ENCODE data around the gene NT5C.
"Not testable (repeated sequence)": the region's sequence is repeated elsewhere in the genome, so short reads cannot be mapped to it uniquely, and the experiment has no call there.

NT5C gene

DNA sequence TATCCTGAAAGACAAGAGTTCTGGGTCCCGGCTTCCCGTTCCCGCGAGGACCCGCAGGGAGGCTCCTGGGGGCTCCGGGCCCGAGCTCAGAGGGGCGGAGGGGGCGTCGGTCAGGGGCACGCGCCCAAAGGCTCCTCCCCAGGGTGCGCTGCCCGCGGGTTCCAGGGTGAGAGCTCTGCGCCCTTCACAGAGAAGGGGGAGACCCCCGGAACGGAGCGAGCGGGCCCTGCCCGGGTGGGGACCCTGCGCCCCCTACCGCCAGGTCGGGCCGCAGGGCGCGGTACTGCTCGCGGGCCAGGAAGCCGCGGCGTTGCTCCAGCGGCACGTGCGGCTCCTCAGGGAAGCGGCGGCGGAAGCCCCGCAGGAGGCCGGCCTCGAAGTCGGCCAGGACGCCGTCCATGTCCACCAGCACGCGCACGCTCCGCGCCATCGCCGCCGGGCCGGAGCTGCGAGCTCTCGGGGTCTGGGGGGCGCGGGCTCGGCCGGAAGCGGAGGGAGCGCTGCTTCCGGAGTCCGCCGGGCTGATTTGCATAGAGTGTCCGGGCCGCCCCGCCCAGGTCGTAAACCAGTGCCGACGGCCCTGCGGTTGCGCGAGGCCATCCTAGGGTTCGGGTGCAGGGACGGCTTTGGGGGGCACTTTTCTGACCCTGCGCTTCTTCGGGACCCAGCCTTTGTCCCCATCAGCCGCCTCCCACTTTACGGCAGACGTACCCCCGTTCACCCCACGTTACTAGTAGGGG lies at the start of gene NT5C:
TSS of gene NT5C (minus strand) at position 465 of the 740 bp plus-strand sequence. CDS start at position 430, 35 bp downstream.
- DNase-seq (ENCODE audit: low spot score) = peak; percentile 61

DNA sequence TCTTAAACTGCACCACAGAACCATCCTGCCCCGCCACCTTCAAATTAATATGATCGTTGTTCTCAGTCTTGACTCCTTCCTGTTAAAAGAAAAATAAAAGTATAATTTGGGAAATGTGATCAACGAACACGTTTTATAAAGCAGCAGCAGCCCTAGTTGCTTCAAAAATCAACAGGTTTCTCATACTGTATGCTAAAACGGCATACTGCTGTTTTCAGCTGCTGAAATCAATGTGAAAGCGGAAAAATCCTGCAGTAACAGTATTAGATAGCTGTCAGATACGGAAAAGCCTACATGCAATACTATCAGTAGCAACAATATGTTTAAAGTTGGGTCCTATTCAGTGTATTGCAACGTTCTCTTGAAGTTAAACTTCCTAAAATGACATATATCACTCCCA lies 49.6 kb upstream of the NT5C start:
- DNase-seq (ENCODE audit: low spot score) = no peak

DNA sequence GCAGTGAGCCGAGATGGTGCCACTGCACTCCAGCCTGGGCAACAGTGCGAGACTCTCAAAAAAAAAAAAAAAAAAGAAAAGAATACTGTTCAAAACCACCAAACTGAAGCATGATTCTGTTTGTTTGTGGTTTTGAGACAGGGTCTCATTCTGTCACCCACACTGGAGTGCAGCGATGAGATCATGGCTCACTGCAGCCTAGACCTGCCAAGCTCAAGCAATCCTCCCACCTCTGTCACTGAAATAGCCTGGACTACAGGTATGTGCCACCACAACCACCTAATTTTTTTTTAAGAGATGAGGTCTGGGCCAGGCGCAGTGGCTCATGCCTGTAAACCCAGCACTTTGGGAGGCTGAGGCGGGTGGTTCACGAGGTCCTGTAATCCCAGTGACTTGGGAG lies 46.9 kb upstream of the NT5C start:
- no peak for DNase-seq (ENCODE audit: low spot score)

DNA sequence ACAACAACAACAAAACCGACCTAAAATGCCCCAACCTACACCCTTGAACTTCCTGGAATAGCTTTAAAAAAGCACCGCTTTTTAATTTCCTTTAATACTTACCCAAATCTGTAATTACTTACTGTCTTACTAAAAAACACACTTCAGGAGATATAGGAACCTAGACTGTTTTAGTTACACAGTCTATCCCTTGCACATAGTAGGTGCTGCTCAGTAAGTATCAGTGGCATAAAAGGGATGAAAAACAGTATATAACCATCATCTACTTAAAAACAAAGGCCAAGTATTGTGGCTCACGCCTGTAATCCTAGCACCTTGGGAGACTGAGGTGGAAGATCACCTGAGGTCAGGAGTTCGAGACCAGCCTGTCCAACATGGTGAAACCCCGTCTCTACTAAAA lies 45.1 kb upstream of the NT5C start:
- no peak for DNase-seq (ENCODE audit: low spot score)

DNA sequence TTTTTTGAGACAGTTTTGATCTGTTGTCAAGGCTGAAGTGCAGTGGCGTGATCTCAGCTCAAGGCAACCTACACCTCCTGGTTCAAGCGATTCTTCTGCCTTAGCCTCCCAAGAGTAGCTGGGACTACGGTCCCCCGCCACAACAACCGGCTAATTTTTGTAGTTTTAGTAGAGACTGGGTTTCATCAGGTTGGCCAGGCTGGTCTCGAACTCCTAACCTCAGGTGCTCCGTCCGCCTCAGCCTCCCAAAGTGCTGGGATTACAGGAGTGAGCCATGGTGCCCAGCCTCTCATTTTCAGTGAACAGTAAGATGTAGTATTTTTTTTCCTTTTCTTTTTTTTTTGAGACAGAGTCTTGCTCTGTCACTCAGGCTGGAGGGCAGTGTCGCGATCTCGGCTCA lies 43.5 kb upstream of the NT5C start:
- DNase-seq (ENCODE audit: low spot score) = no peak

DNA sequence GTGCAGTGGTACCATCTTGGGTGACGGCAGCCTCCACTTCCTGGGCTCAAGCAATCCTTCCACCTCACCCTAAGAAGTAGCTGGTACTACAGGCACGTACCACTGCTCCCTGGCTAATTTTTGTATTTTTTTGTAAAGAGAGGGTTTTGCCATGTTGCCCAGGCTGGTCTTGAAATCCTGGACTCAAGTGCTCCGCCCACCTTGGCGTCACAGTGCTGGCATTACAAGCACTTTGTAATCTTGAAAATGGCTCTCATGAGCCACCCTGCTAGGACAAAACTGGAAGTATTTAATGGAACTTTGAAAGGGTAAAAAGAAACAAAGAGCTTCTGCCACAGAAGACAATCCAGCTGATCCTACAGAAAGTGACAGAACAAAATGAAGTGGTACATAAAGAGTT lies 42.0 kb upstream of the NT5C start:
- DNase-seq (ENCODE audit: low spot score) = no peak

DNA sequence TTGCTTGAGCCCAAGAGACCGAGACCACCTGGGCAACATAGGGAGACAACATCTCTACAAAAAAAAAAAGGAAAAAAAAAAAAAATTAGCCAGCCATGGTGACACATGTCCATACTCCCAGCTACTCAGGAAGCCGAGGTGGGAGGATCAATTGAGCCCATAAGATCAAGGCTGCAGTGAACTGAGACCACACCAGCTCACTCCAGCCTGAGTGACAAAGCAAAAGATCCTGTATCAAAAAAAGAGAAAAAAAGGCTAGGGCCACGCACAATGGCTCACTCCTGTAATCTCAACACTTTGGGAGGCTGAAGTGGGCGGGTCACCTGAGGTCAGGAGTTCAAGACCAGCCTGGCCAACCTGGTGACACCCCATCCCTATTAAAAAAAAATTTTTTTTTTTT lies 37.5 kb upstream of the NT5C start:
- DNase-seq (ENCODE audit: low spot score) = no peak

DNA sequence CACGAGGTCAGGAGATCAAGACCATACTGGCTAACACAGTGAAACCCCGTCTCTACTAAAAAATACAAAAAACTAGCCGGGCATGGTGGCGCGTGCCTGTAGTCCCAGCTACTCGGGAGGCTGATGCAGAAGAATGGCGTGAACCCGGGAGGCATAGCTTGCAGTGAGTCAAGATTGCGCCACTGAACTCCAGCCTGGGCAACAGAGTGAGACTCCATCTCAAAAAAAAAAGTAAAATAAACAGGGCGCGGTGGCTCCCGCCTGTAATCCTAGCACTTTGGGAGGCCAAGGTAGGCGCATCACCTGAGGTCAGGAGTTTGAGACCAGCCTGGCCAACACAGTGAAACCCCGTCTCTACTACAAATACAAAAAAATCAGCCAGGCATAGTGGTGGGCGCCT lies 33.1 kb upstream of the NT5C start:
- DNase-seq (ENCODE audit: low spot score) = not testable (repeated sequence)

DNA sequence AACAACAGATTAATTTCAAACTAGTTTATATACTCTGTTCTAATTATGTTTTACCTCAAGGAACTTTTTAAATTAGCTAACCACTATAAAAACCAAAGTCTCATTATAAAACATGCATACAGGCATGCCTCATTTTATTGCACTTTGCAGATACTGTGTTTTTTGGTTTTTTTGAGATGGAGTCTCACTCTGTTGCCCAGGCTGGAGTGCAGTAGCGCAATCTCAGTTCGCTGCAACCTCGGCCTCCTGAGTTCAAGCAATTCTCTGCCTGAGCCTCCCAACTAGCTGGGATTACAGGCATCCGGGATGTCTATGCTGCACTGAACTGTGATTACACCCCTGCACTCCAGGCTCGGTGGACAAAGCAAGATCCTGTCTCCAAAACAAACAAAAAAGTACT lies 31.5 kb upstream of the NT5C start:
- DNase-seq (ENCODE audit: low spot score) = no peak

DNA sequence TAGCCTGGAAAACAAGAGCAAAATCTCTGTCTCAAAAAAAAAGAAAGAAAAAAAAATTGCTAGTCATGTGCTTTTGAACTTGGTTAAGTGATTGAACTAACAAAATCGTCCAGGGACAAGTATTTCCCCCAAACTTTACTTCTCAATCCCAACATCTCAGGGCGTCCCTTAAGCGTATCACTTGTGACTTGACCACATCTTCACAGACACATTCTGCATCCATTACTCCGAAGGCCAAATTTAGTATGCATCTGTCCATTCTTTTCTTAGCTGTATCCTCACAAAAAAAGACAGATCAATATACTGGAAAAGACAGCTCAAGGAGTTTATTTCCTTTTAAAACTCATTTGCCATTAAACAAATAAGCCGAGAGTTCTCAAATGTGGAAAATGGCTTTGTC lies 28.7 kb upstream of the NT5C start:
- no peak for DNase-seq (ENCODE audit: low spot score)

DNA sequence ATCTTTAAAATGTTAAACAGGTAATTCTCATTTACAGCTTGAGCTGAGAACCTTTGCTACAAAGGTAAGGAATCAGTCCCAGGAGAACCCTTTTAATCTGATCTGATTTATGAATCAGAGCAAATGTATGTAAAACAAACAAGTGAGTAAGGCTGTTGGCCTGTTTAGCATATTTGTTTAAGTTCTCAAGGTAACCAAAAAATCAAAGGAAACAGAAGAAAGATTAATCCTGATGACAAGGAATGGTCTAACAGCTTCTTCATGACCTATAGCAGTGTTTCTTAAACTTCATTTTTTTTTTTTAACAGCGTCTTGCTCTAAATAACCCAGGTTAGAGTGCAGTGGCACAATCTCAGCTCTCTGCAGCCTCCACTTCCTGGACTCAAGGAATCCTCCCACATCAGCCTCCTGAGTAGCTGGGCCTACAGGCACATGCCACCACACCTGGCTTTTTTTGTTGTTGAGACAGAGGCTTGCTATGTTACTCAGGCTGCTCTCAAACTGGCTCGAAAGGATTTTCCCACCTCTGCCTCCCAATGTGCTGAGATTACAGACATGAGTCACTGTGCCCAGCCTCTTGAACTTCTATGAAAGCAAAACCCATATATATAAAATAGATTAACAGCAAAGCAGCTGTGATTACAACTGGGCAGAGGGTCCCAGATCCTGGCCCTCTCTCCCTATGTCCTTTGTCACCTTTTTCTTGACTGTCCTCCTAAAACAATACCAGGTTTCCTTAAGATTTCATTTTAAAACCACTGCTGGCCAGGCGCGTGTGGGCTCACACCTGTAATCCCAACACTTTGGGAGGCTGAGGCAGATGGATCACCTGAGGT lies 27.9 kb upstream of the NT5C start:
- DNase-seq (ENCODE audit: low spot score) = no peak

DNA sequence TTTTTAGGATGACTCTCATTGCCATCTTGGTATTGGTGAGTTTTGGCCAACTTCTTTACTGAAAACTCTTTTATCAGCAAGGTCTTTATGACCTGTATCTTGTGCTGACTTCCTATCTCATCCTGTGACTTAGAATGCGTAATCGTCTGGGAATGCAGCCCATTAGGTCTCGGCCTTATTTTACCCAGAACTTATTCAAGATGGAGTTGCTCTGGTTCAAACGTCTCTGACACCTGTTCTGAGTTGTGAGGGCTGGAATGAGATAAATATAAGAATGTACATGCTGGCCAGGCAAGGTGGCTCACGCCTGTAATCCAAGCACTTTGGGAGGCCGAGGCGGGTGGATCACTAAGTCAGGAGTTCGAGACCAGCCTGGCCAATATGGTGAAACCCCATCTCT lies 26.9 kb upstream of the NT5C start:
- not testable (repeated sequence) for DNase-seq (ENCODE audit: low spot score)

DNA sequence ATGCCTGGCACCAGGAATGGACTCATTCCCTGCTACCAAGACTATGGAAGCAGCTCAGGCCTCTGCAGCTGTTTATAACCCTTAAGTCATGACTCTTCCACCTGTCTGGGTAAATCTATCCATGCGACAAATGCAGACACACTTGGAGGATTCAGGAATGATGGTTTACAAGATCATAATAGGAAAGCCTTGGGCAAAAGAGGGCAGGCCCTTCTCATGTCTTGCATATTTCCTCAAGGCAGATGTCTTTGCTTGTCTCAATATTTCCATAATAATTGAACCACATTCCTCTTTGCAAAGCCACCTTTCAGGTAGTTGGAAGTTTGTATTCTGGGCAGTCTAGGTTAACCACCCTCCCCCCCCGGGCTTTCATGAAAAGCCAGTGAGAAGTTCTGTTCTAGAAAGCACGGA lies 23.7 kb upstream of the NT5C start:
- DNase-seq (ENCODE audit: low spot score) = no peak

DNA sequence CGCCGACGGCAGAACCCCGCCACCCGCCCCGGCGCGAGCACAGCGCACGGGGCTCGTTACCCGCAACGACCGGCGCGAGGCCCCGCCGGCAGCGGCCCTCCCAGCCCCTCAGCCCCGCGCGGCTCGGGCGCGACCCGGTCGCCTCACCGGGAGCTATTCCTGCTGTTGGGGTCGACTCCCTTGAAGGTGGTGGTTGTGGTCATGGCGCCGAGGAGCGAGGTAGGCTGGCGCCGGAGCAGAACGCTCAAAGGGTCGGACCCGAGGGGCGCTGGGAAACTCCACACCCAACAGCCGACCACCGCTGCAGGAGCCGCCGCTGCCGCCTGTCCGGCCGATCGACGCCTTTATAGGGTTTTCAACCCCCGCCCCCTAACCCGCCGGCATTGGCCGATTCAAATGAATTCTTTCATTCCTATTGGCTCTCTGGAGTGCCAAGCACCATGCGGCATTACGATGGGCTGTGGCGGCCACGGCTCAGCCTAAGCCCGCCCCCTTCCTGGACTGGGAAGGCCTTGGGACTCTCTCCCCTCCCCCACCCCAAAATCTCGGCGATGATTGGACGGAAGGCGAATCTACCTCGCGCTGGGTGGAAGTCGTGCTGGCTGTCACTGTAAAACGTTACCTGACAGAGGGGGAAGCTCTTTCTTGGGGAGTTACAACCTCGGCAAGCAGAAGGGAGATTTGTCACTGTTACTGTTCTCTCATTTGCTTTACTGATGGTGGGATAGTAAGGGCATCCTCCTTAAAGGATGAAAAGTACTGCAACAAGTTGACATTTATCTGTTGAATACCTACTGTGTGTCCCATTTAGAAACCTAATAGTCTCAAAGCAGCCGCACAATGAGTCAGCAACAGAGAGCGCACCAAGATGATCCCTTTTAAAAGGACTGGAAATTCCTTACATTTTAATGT lies 22.9 kb upstream of the NT5C start, which contains the start of gene JPT1:
TSS of gene JPT1 (minus strand) at position 318 of the 912 bp plus-strand sequence. CDS start at position 203, 115 bp downstream.
- DNase-seq (ENCODE audit: low spot score) = peak; percentile 89

DNA sequence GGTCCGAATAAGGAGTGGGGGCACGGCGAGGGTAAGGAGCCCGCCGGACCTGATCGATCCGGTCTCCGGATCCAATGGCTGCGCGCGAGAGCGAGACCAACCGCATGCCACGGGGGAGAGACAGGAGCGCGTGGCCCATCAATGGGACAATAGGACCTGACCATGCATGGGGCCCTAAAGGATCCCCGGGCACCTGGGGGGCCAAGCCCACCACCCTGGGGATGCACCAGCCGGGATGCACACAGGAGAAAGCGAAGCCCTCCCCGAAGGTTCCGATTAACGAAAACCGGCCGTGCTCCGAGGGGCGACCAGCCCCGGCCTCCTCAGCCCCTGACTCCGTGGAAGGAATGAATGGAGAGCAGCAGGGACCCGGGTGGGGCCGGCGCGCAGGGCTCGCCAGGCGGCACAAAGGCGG lies 22.2 kb upstream of the NT5C start:
- DNase-seq (ENCODE audit: low spot score) = no peak

DNA sequence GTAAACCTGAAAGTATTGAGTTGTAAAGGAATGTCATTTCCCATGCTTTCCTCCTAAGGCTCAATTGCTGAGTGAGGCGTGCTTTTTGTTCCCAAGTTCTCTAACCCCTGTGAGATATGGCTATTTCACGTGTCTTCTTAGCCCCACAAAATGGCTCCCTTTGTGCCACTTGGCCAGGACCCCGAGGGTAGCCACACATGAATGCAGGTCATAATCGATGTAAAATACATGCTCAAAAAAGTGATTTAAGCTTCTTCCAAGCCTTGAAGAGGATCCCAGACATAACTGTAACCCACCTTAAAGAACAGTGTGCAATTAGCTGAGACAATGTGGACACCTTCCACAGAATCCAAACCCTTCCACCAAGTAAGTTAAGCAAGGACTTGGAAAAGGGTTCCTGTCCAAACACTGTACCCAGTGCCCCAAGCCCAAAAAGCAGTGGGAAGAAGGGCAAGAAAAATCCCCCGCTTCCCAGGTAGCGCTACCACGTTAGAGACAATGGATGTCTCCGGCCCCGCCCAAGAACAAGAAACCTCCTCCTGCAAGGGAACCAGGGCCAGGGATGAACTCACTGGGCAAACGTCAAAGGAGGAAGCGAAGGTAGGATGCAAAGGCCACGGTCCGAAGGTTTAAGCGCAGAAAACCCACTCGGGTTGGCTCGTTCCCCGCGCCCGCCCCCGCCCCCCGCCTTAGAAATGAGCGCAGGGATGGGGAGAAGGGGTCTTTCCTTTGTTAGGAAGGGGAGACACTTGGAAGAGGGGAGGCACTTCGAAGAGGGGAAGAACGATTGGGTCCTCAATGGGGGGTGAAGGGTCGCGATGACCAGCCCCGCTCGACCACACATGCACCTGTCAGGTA lies 21.6 kb upstream of the NT5C start:
- no peak for DNase-seq (ENCODE audit: low spot score)

DNA sequence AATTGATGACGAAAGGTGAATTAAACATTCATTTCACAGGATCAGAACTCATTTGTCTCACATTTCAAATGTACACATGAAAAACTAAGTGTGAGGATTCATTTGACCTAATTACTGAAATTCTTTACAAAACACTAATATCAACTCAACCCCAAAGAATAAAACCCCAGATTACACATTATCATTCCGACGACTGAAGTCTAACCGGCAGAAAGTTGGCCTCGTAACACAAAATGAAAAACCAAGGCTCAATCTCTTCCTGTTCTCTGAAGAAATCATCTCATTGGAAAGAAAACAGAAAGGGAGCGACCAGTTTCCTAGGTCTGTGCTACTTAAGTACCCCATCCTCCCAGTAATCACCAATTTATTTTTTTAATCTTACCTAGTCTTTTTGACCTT lies 21.0 kb upstream of the NT5C start:
- DNase-seq (ENCODE audit: low spot score) = no peak

DNA sequence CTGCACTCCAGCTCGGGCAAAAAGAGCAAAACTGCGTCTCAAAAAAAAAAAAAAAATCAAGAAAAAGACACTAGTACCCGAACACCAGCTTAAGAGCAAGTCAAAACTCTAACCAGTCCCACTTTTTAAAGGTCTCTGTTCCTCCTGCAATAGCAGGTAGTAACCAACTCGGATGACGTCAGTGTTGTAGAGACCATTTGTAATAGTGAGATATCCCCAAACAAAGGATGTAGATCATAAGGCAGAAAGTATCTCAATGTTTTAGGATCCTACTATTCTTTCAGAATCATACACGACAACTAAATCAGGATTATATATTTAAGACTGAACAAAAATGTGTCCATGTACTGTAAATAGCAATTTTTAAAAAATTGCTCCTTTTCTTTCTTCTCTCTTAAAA lies 20.4 kb upstream of the NT5C start:
- DNase-seq (ENCODE audit: low spot score) = no peak

DNA sequence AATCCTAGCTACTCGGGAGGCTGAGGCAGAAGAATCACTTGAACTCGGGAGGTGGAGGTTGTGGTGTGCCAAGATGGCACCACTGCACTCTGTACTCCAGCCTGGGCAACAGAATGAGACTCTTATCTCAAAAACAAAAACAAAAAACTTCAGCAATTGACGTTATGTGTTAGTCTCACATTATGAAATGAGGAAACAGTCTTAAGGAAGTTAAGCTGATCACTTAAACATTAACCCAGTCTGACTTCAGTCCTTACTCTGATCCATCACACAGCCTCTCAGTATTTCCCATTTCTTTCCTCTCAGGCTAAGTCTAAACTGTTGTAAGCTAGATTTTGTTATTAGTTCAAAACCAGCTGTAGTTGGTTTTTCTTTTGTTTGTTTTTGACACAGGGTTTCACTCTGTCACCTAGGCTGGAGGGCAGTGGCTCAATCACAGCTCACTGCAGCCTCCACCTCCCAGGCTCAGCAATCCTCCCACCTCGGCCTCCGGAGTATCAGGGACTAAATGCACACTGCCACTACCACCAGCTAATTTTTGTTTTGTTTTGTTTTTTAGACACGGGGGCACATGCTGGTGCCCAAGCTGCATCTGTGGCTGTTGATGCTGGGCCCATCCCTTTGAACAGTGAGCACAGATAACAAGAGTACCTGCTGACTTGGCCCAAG lies 16.5 kb upstream of the NT5C start:
- no peak for DNase-seq (ENCODE audit: low spot score)

DNA sequence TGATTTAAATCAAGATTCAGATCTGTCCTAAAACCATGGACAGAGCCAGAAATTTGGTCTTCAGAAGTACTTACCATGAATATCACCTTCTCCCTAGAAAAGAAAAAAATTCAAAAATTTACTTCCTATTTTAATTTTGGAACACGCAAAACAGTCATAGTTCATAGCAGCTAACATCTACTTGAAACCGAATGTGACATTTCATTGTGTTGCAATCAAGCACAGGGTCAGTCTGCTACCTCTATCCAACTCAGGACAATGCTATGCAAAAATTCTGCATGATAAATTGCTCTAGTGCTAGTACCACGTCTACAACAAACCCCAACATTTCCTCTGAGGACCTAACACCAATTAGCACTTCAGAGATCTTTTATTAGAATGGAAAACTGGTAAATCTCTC lies 15.1 kb upstream of the NT5C start:
- no peak for DNase-seq (ENCODE audit: low spot score)
